HepG2 (cell line): ENCODE data around the gene GIPC3. TPM values are rescaled to one million over a fixed set of nuclear protein-coding genes. Genes with fewer than 3 reads are reported as not detected.
A peak's percentile ranks its signal among the peaks of the same experiment; 100 is the strongest.

Experiments used
- ATAC-seq: fragments of 200-7000 bp; cut with Tn5 transposase; 3 replicates; pipeline ENCODE4 v1.9.1; 2020; ENCODE audit warnings: mild to moderate bottlenecking, moderate library complexity
- BruUV-seq: library from RNA; stranded (reverse); fragments of 400-500 nt; replicated peaks from 2 replicates; lab custom pipeline; 2021; lab: Mats Ljungman, UMichigan
- CTCF ChIA-PET: fragments of 300-600 bp; formaldehyde crosslinking; extraction: SDS; loops from one replicate; lab custom pipeline; 2021; ENCODE audit warnings: low total read pairs, inconsistent platforms, low intra/inter-chr PET ratio; lab: Yijun Ruan, JAX
- POLR2A ChIA-PET: fragments of 350-600 bp; sonication (Branson Sonifier 250); formaldehyde crosslinking; loops from one replicate; lab custom pipeline; 2020; ENCODE audit warnings: antibody characterized with exemption, inconsistent platforms; lab: Yijun Ruan, JAX
- DNase-seq: peaks from one replicate; pipeline ENCODE4 v3.0.0-alpha.2; 2015; ENCODE audit warnings: low spot score
- FAIRE-seq: peaks from 3 replicates; lab custom pipeline; 2011; peaks lifted over from hg19 to GRCh38; lab: Jason Lieb, UNC
- H2AFZ ChIP-seq: one replicate; pipeline ENCODE4 v1.6.1; 2011; ENCODE audit warnings: low read length, inconsistent platforms
- H3K27ac ChIP-seq: fragments of 300-600 bp; 3 replicates; pipeline ENCODE4 v1.8.0; 2011; ENCODE audit warnings: mixed run types, mild to moderate bottlenecking, mixed read lengths, low read length, inconsistent platforms; ENCODE audit not compliant: insufficient read depth; ENCODE audit errors: extremely low read length
- H3K27me3 ChIP-seq, 2 experiments: fragments of 200-600 bp in 1 of 2; 2 replicates in 1 of 2; 3 replicates in 1 of 2; pipeline versions ENCODE4 v1.6.0 to v1.8.0; 2011; ENCODE audit warnings: low read length in 2 of 2, mild to moderate bottlenecking in 2 of 2, moderate library complexity in 2 of 2, inconsistent platforms in 1 of 2; ENCODE audit not compliant: insufficient read depth in 2 of 2, control insufficient read depth in 1 of 2
- H3K36me3 ChIP-seq, 2 experiments: fragments of 200-600 bp in 1 of 2; replicated peaks in 1 of 2; 2 replicates in 1 of 2; 3 replicates in 1 of 2; pipeline versions ENCODE4 v1.5.1 to v1.8.0; 2011; ENCODE audit warnings: low read length in 2 of 2, inconsistent platforms in 1 of 2; ENCODE audit not compliant: insufficient read depth in 2 of 2, control insufficient read depth in 1 of 2
- H3K4me1 ChIP-seq: 2 replicates; pipeline ENCODE4 v1.5.1; 2012; ENCODE audit warnings: low read length, inconsistent platforms; ENCODE audit not compliant: insufficient read depth
- H3K4me2 ChIP-seq: 2 replicates; pipeline ENCODE4 v1.6.0; 2011; ENCODE audit warnings: low read depth, low read length, inconsistent platforms
- H3K4me3 ChIP-seq, 3 experiments: fragments of 200-600 bp in 1 of 3; sonication (generic), shearing (Covaris generic) in 1 of 3; replicated peaks in 1 of 3; 2 replicates each; pipeline ENCODE4 v1.5.1; 2011 to 2016; ENCODE audit warnings: low read length in 3 of 3, inconsistent platforms in 2 of 3, low read depth in 2 of 3, mild to moderate bottlenecking in 2 of 3, control low read depth in 1 of 3, mixed read lengths in 1 of 3; ENCODE audit not compliant: insufficient read depth in 1 of 3
- H3K79me2 ChIP-seq: one replicate; pipeline ENCODE4 v1.6.1; 2011; ENCODE audit warnings: low read length, inconsistent platforms; ENCODE audit not compliant: insufficient read depth
- H3K9ac ChIP-seq: 2 replicates; pipeline ENCODE4 v1.6.0; 2011; ENCODE audit warnings: mild to moderate bottlenecking, low read depth, low read length, inconsistent platforms; ENCODE audit not compliant: insufficient read depth
- H3K9me3 ChIP-seq: 2 replicates; pipeline ENCODE4 v1.5.1; 2012; ENCODE audit warnings: mild to moderate bottlenecking, low read length
- H4K20me1 ChIP-seq: 2 replicates; pipeline ENCODE4 v1.6.0; 2011; ENCODE audit warnings: inconsistent platforms, mild to moderate bottlenecking, low read length, moderate library complexity; ENCODE audit not compliant: insufficient read depth
- AGO2 ChIP-seq: fragments of 200-400 bp; formaldehyde crosslinking; optimal IDR thresholded peaks from 2 replicates; pipeline ENCODE3; 2017; ENCODE audit warnings: mild to moderate bottlenecking, low read depth, low read length, moderate library complexity
- FOXM1 ChIP-seq: sonication (generic); formaldehyde crosslinking; IDR thresholded peaks from 2 replicates; pipeline ENCODE4 v1.5.0; 2020; ENCODE audit warnings: missing genetic modification reagents
- KLF11 ChIP-seq: IDR thresholded peaks from 2 replicates; pipeline ENCODE4 v1.6.1; 2016; ENCODE audit warnings: missing compliant biosample characterization
- RBFOX2 ChIP-seq: fragments of 200-400 bp; formaldehyde crosslinking; IDR thresholded peaks from 2 replicates; pipeline ENCODE4 v1.6.1; 2017; ENCODE audit warnings: low read depth, mild to moderate bottlenecking, low read length
- TGIF2 ChIP-seq: IDR thresholded peaks from 2 replicates; pipeline ENCODE4 v1.6.1; 2016; ENCODE audit warnings: control low read depth, missing compliant biosample characterization
- WGBS: methylation state at CpG from one replicate; pipeline ENCODE4 v1.1.6; 2017; ENCODE audit warnings: low lambda C conversion rate; 5-methylcytosine and 5-hydroxymethylcytosine counted together
- in situ Hi-C: cut with HindIII; loops from 2 replicates; pipeline ENCODE4 v1.10.0; 2017; ENCODE audit warnings: low pct_unique_long_range_greater_than_20kb; ENCODE audit not compliant: extremely low pct_ligation_motif_present
- intact Hi-C: fragments of 100-400 bp; cut with micrococcal nuclease; formaldehyde crosslinking; loops from one replicate; pipeline ENCODE4 v1.10.0; 2022; ENCODE audit not compliant: unreplicated experiment
- polyA plus RNA-seq, 8 experiments: library from polyadenylated mRNA; depleted of rRNA in 3 of 8; stranded (reverse) in 7 of 8; unstranded in 1 of 8; fragments of >200 nt; fragmentation: Illumina TruSeq in 4 of 8; extraction: Trizol in 4 of 8; gene quantifications; 2 replicates each; pipeline versions ENCODE4 v1.2.1 to v1.2.3, GENCODE V29; 2011 to 2016; ENCODE audit warnings: low read depth in 4 of 8, missing spikeins in 1 of 8, mixed read lengths in 1 of 8; ENCODE audit not compliant: insufficient read depth in 1 of 8
- total RNA-seq, 5 experiments: library from RNA; depleted of rRNA; stranded (reverse); fragments of >200 nt; fragmentation: Illumina TruSeq; extraction: Trizol; gene quantifications; 2 replicates each; pipeline ENCODE4 v1.2.3, GENCODE V29; 2016; ENCODE audit warnings: low read depth in 1 of 5
- TF ChIP-seq, protein P1 (sequence below): sonication (generic); formaldehyde crosslinking; IDR thresholded peaks from 2 replicates; pipeline ENCODE4 v1.4.0; 2020; ENCODE audit warnings: missing genetic modification reagents, borderline replicate concordance

GIPC3 gene
- total and polyA plus RNA-seq, 2 of the 13 experiments (the other 11 are each of a cell fraction or from before 2014, with no cell fraction given), result 0.05 TPM; not detected in 1

DNA sequence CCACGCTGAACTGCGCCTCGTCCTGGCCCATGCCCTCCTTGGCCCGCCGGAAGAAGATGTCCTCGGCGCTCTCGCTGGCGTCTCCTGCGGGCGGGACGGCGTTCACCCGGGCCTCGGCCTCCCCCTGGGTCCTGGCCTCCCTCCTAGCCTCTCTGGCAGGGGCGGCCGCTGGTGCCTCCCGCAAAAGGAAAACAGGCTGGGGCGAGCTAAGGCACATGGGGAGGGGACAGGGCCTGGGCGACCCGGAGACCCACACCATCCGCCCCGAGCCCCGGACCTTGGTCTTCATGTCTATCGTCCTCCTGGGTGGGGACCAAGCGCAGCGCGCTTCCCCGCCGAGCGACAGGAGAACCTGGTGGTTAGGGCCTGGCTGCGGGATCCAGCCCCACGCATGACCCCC lies 27.1 kb downstream of the GIPC3 start:
- CTCF ChIA-PET, result no interaction called here
- no peak for FAIRE-seq
- no TSS peak for BruUV-seq

DNA sequence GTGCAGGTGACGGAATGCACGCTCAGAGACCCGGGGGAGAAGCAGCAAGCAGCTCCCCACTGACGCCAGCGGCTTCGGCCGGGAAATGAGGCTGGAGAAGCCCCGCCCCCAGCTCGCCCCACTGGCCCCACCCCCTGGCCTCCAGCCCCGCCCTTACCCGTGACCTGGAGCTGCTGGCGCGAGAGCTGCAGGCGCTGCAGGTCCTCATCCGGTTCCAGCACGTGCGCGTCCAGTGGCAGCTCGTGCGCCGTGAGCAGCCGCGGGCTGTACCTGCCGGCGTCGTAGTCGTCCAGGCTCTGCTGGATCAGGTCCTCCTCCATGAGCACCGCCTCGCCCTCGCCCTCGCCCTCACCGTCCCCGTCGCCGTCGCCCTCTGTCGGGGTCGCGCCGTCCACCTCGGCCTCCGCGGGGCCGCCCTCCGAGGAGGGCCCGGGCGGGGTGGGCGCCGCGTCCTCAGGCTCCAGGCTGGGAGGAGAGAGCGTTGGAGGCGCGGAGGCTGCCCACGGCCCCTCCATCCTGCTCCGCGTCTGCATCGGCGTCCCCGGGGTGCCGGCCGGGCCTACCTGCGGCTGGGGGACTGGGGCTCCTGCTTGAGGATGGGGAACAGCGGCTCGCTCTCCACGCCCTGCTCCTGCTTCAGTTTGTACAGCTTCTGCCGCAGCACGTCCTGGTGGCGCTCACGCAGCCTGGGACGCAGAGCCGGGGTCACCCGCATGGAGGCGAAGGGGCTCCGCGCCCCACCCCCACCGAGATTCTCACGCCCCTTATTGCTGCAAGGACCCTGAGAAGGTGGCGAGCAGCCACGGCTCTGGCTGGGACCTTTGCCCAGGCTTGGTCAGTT lies 27.8 kb downstream of the GIPC3 start:
- in situ Hi-C loops (no loop called here), intact Hi-C loops (no loop called here)
- H4K20me1 ChIP-seq, result no peaks in the 10 kb centered on the region
- DNase-seq (no peak), ATAC-seq (no peak), FAIRE-seq (no peak)
- ChIA-PET POLR2A (no interaction called here), CTCF (no interaction called here)
- 96% methylated on average over 66 of the region's 79 CpGs for WGBS
- no peak overlapping the region for H2AFZ ChIP-seq
- H3K9me3 ChIP-seq, result no peaks in the 10 kb centered on the region
- no peak overlapping the region for H3K9ac ChIP-seq
- no peak overlapping the region for H3K27ac ChIP-seq
- H3K79me2 ChIP-seq, result no peaks in the 10 kb centered on the region
- peaks cover 4% of the 10 kb centered on the region for H3K4me1 ChIP-seq
- H3K36me3 ChIP-seq, result peaks cover 4 to 13% of the 10 kb centered on the region in 2 experiments; a peak in 2 of 5 replicates
- no peaks in the 10 kb centered on the region for H3K27me3 ChIP-seq
- no peak overlapping the region for H3K4me2 ChIP-seq
- TF ChIP-seq RBFOX2 (peak; percentile 40; the same call in 1 of the 2 replicates), FOXM1 (CRISPR knock-in tag) (no peak), AGO2 (peak; percentile 33), KLF11 (CRISPR knock-in tag) (no peak)
- TF ChIP-seq, protein P1, sequence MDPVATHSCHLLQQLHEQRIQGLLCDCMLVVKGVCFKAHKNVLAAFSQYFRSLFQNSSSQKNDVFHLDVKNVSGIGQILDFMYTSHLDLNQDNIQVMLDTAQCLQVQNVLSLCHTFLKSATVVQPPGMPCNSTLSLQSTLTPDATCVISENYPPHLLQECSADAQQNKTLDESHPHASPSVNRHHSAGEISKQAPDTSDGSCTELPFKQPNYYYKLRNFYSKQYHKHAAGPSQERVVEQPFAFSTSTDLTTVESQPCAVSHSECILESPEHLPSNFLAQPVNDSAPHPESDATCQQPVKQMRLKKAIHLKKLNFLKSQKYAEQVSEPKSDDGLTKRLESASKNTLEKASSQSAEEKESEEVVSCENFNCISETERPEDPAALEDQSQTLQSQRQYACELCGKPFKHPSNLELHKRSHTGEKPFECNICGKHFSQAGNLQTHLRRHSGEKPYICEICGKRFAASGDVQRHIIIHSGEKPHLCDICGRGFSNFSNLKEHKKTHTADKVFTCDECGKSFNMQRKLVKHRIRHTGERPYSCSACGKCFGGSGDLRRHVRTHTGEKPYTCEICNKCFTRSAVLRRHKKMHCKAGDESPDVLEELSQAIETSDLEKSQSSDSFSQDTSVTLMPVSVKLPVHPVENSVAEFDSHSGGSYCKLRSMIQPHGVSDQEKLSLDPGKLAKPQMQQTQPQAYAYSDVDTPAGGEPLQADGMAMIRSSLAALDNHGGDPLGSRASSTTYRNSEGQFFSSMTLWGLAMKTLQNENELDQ, result no peak
- no peak overlapping the region for H3K4me3 ChIP-seq
- no TSS peak for BruUV-seq

More for the DNA sequence above, 27.1 kb downstream of the GIPC3 start:
- Histone ChIP-seq H2AFZ (no peak overlapping the region), H3K9ac (no peak overlapping the region), H3K9me3 (no peaks in the 10 kb centered on the region), H3K27ac (no peak overlapping the region), H4K20me1 (no peaks in the 10 kb centered on the region), H3K4me3 (no peak overlapping the region), H3K79me2 (no peaks in the 10 kb centered on the region)
- DNase-seq, result no peak
- no peak for ATAC-seq
- POLR2A ChIA-PET, result no interaction called here
- no peak for TF ChIP-seq TGIF2 (CRISPR knock-in tag)
- TF ChIP-seq, all 625 proteins: peak for 0
- WGBS, result 99% methylated on average over 17 of the region's 33 CpGs
- intact Hi-C loops (no loop called here), in situ Hi-C loops (no loop called here)
- peaks cover 12% of the 10 kb centered on the region for H3K4me1 ChIP-seq
- no peaks in the 10 kb centered on the region for H3K27me3 ChIP-seq
- no peak overlapping the region for H3K4me2 ChIP-seq
- H3K36me3 ChIP-seq, result peaks cover 4 to 13% of the 10 kb centered on the region in 2 experiments; a peak in 2 of 5 replicates
